ENCODE results near the gene DNAAF3. TPM values are rescaled to one million over a fixed set of nuclear protein-coding genes. Genes with fewer than 3 reads are reported as not detected.

DNAAF3 gene
- total RNA-seq, 2 donors from 2014 or later = 1.6 TPM

DNA sequence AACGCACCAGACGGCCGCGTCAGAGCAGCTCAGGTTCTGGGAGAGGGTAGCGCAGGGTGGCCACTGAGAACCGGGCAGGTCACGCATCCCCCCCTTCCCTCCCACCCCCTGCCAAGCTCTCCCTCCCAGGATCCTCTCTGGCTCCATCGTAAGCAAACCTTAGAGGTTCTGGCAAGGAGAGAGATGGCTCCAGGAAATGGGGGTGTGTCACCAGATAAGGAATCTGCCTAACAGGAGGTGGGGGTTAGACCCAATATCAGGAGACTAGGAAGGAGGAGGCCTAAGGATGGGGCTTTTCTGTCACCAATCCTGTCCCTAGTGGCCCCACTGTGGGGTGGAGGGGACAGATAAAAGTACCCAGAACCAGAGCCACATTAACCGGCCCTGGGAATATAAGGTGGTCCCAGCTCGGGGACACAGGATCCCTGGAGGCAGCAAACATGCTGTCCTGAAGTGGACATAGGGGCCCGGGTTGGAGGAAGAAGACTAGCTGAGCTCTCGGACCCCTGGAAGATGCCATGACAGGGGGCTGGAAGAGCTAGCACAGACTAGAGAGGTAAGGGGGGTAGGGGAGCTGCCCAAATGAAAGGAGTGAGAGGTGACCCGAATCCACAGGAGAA, 50.9 kb downstream of the DNAAF3 start:
- no peak overlapping the region for H3K4me3 ChIP-seq
- H3K36me3 ChIP-seq (replicated peaks in 1 of 2; ENCODE audit: insufficient read depth in 1 of 2, low read depth in 2 of 2) = no peaks in the 10 kb centered on the region
- 58 to 62% methylated on average over 13 of the region's 13 CpGs for WGBS, 2 donors
- no peaks in the 10 kb centered on the region for H3K27me3 ChIP-seq
- intact Hi-C loops (cut with DNase I) = no loop called here
- TF ChIP-seq, protein P1, sequence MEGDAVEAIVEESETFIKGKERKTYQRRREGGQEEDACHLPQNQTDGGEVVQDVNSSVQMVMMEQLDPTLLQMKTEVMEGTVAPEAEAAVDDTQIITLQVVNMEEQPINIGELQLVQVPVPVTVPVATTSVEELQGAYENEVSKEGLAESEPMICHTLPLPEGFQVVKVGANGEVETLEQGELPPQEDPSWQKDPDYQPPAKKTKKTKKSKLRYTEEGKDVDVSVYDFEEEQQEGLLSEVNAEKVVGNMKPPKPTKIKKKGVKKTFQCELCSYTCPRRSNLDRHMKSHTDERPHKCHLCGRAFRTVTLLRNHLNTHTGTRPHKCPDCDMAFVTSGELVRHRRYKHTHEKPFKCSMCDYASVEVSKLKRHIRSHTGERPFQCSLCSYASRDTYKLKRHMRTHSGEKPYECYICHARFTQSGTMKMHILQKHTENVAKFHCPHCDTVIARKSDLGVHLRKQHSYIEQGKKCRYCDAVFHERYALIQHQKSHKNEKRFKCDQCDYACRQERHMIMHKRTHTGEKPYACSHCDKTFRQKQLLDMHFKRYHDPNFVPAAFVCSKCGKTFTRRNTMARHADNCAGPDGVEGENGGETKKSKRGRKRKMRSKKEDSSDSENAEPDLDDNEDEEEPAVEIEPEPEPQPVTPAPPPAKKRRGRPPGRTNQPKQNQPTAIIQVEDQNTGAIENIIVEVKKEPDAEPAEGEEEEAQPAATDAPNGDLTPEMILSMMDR (IDR thresholded peaks at IDR 0.05) = no peak
- no peak for TF ChIP-seq POLR2A (IDR thresholded peaks at IDR 0.05)
- peak overlapping the region in 2 of 4 donors; percentile 71 to 78 for H3K27ac ChIP-seq
- peaks cover 48% of the 10 kb centered on the region for H3K4me1 ChIP-seq
- H3K9me3 ChIP-seq = no peaks in the 10 kb centered on the region
- ATAC-seq (no peak), DNase-seq (no peak)

DNA sequence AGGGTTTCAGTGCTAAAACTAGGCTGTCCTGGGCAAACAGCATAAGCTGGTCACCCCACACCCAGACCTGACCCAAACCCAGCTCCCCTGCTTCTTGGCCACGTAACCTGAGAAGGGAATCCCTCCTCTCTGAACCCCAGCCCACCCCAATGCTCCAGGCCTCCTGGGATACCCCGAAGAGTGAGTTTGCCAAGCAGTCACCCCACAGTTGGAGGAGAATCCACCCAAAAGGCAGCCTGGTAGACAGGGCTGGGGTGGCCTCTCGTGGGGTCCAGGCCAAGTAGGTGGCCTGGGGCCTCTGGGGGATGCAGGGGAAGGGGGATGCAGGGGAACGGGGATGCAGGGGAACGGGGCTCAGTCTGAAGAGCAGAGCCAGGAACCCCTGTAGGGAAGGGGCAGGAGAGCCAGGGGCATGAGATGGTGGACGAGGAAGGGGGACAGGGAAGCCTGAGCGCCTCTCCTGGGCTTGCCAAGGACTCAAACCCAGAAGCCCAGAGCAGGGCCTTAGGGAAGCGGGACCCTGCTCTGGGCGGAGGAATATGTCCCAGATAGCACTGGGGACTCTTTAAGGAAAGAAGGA, 51.8 kb downstream of the DNAAF3 start:
- TF ChIP-seq POLR2A (IDR thresholded peaks at IDR 0.05) = no peak
- TF ChIP-seq, protein P1 (IDR thresholded peaks at IDR 0.05) = no peak
- intact Hi-C loops (cut with DNase I) = no loop called here
- ATAC-seq = no peak
- Histone ChIP-seq H3K4me1 (peaks cover 48% of the 10 kb centered on the region), H3K4me3 (no peak overlapping the region), H3K27me3 (no peaks in the 10 kb centered on the region), H3K36me3 (replicated peaks in 1 of 2; ENCODE audit: insufficient read depth in 1 of 2, low read depth in 2 of 2) (no peaks in the 10 kb centered on the region), H3K9me3 (no peaks in the 10 kb centered on the region), H3K27ac (peak overlapping the region in 1 of 4 donors; percentile 67)
- 87 to 88% methylated on average over 9 of the region's 9 CpGs for WGBS, 2 donors
- DNase-seq = no peak

DNA sequence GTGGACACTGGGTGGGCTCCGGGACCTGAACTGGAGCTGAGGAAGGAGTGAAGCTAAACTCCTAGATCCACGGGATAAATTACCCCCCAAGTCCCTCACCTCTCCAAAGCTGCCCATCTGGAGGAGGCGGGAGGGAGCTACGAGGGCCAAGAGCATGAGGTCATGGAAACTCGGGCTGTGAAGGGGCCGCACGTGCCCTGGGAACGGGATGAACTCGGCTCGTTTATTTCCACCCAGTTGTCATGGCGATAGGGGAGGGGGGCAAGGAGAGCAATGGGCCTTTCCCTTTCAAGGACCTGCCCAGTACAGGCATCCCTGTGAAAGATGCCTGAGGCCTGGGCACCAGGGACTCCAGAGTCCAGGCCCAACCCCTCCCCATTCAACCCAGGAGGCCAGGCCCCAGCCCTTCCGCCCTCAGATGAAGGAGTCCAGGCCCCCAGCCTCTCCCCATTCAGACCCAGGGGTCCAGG, 52.8 kb downstream of the DNAAF3 start:
- Histone ChIP-seq H3K4me3 (no peak overlapping the region), H3K36me3 (replicated peaks in 1 of 2; ENCODE audit: insufficient read depth in 1 of 2, low read depth in 2 of 2) (no peaks in the 10 kb centered on the region), H3K27me3 (no peaks in the 10 kb centered on the region), H3K9me3 (no peaks in the 10 kb centered on the region), H3K4me1 (peaks cover 47% of the 10 kb centered on the region), H3K27ac (peak overlapping the region in 3 of 4 donors; percentile 34 to 71 (median 67))
- ATAC-seq (peak; percentile 19), DNase-seq (peak; percentile 77 to 90 (median 80))
- 9 to 22% methylated on average over 9 to 11 of the region's 12 CpGs for WGBS, 2 donors
- TF ChIP-seq POLR2A (IDR thresholded peaks at IDR 0.05) = no peak
- TF ChIP-seq, protein P1 (IDR thresholded peaks at IDR 0.05) = no peak
- intact Hi-C loops (cut with DNase I) = no loop called here

DNA sequence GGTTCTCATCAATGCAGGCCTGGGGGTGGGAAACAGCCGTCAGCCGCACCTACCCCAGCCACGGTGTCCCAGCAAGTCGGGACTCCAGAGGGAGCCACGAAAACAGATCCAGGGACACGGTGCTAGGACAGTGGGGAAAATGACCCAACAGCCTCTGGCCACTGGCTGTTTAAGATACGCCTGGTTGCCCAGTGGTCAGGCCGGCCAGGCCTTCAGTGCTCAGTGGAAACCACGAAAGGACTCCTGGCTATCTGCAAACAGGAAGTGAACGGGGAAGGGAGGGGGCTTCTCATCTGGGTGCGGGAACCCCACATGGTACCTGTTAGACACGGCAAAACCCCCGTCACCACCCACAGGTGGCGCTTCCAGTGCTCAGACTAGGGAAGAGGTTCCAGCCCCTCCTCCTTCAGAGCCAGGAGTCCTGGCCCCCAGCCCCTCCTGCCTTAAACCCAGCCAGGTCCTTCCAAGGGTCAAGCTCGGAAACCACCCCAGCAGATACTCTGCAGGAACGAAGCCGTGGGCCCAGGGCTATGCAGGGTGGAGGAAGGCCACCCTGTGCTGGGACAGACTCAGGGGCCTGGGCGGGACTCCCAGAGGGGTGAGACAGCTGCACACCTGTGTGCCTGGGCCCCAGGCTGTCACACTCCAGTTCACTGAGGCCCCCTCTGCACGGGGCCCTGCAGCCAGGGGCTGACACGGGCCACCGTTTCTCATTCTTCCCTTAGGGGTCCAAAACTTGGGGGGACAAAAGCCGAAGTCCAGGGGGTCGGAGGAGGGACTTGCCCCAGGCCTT, 53.4 kb downstream of the DNAAF3 start:
- TF ChIP-seq POLR2A (IDR thresholded peaks at IDR 0.05) = no peak
- TF ChIP-seq, protein P1 (IDR thresholded peaks at IDR 0.05) = no peak
- 58 to 75% methylated on average over 8 to 18 of the region's 23 CpGs for WGBS, 2 donors
- H3K27me3 ChIP-seq = no peaks in the 10 kb centered on the region
- H3K4me1 ChIP-seq = peaks cover 42% of the 10 kb centered on the region
- ATAC-seq (no peak), DNase-seq (no peak)
- H3K9me3 ChIP-seq = no peaks in the 10 kb centered on the region
- H3K36me3 ChIP-seq (replicated peaks in 1 of 2; ENCODE audit: insufficient read depth in 1 of 2, low read depth in 2 of 2) = no peaks in the 10 kb centered on the region
- H3K27ac ChIP-seq = peak overlapping the region in 3 of 4 donors; percentile 34 to 71 (median 67)
- H3K4me3 ChIP-seq = no peak overlapping the region
- intact Hi-C loops (cut with DNase I) = no loop called here
